GM06990 (cell line): Measurements from ENCODE around the gene KLF16.

ENCODE experiments used
- DNase-seq: peaks from one replicate; pipeline ENCODE4 v3.0.0-alpha.2; 2011; ENCODE audit not compliant: insufficient read length; ENCODE audit errors: extremely low read depth
- H3K27me3 ChIP-seq: replicated peaks from 2 replicates; pipeline ENCODE4 v1.6.0; 2011; ENCODE audit warnings: low read length; ENCODE audit not compliant: control insufficient read depth, insufficient read depth
- H3K36me3 ChIP-seq: 2 replicates; pipeline ENCODE4 v1.5.1; 2011; ENCODE audit warnings: low read length; ENCODE audit not compliant: control insufficient read depth, insufficient read depth
- H3K4me3 ChIP-seq: replicated peaks from 2 replicates; pipeline ENCODE4 v1.5.1; 2011; ENCODE audit warnings: low read depth, mild to moderate bottlenecking, control low read depth, low read length
- CTCF ChIP-seq: IDR thresholded peaks from 2 replicates; pipeline ENCODE4 v1.5.1; 2011; ENCODE audit warnings: low read length, control low read depth, mild to moderate bottlenecking, inconsistent platforms; ENCODE audit not compliant: insufficient read depth, poor library complexity, severe bottlenecking

The KLF16 gene

GRCh38 chr19:1865172-1866010 lies 2.0 kb upstream of the KLF16 start:
- Histone ChIP-seq H3K36me3 (peaks cover under 1% of the 10 kb centered on the region; the same call in 1 of the 2 replicates), H3K4me3 (peak overlapping the region; percentile 66), H3K27me3 (no peaks in the 10 kb centered on the region)
- DNase-seq = no peak
- no peak for TF ChIP-seq CTCF

- TF ChIP-seq CTCF = peak; percentile 75
- DNase-seq = peak; percentile 87
- no peaks in the 10 kb centered on the region for H3K27me3 ChIP-seq
- peak overlapping the region; percentile 66 for H3K4me3 ChIP-seq
- no peaks in the 10 kb centered on the region for H3K36me3 ChIP-seq
These were observed 1.2 kb upstream of the KLF16 start for GRCh38 chr19:1864480-1865171.

- no peaks in the 10 kb centered on the region for H3K36me3 ChIP-seq
- DNase-seq = peak; percentile 94
- no peak for TF ChIP-seq CTCF
- H3K27me3 ChIP-seq = no peaks in the 10 kb centered on the region
- peak overlapping the region; percentile 66 for H3K4me3 ChIP-seq
These were observed 480 bp upstream of the KLF16 start for GRCh38 chr19:1863638-1864479.

- no peak for TF ChIP-seq CTCF
- H3K36me3 ChIP-seq = no peaks in the 10 kb centered on the region
- DNase-seq = peak; percentile 77
These were observed 703 bp downstream of the KLF16 start for GRCh38 chr19:1862424-1863327.

GRCh38 chr19:1862068-1862423 lies 1.3 kb downstream of the KLF16 start:
- no peak for TF ChIP-seq CTCF
- Histone ChIP-seq H3K4me3 (peak overlapping the region; percentile 70), H3K36me3 (no peaks in the 10 kb centered on the region), H3K27me3 (no peaks in the 10 kb centered on the region)
- DNase-seq = no peak

More at GRCh38 chr19:1862424-1863327, 703 bp downstream of the KLF16 start:
- Histone ChIP-seq H3K27me3 (no peaks in the 10 kb centered on the region), H3K4me3 (peak overlapping the region; percentile 70)
